Endothelial cell of hepatic sinusoid (primary cell): ENCODE results near the gene WIPF2.
"Not testable (repeated sequence)": the region's sequence is repeated elsewhere in the genome, so short reads cannot be mapped to it uniquely, and the experiment has no call there.

Experiments
- in situ Hi-C: cut with HindIII; loops from 2 replicates; pipeline ENCODE4 v1.10.0; 2017; ENCODE audit warnings: low sequenced_read_pairs

WIPF2 gene

GRCh38 chr17:40190197-40191021 is 28.7 kb upstream of the WIPF2 start:
- in situ Hi-C loops, result loop anchor here (5.0 to 10.0 kb wide), 2 partner anchors 52 to 106 kb away; no protein-coding TSS in a partner anchor

- in situ Hi-C loops, result loop anchor here (5.0 to 10.0 kb wide), 2 partner anchors 51 to 107 kb away; no protein-coding TSS in a partner anchor
These were observed 27.6 kb upstream of the WIPF2 start for GRCh38 chr17:40191237-40192208.

- in situ Hi-C loops, result loop anchor here (5.0 to 10.0 kb wide), 2 partner anchors 49 to 108 kb away; no protein-coding TSS in a partner anchor
These were observed 26.1 kb upstream of the WIPF2 start for GRCh38 chr17:40192961-40193360.

- in situ Hi-C loops, result loop anchor here (5.0 to 10.0 kb wide), 2 partner anchors 47 to 110 kb away; no protein-coding TSS in a partner anchor
These were observed 24.3 kb upstream of the WIPF2 start for GRCh38 chr17:40194821-40195220.

GRCh38 chr17:40197550-40197949 is 21.6 kb upstream of the WIPF2 start:
- in situ Hi-C loops, result loop anchor here (10.0 kb wide), 1 partner anchor 113 kb away; no protein-coding TSS in a partner anchor

- in situ Hi-C loops, result loop anchor here (10.0 kb wide), 1 partner anchor 113 kb away; no protein-coding TSS in a partner anchor
These were observed 21.1 kb upstream of the WIPF2 start for GRCh38 chr17:40197965-40198456.

GRCh38 chr17:40198576-40198975 is 20.5 kb upstream of the WIPF2 start:
- in situ Hi-C loops, result loop anchor here (10.0 kb wide), 1 partner anchor 114 kb away; no protein-coding TSS in a partner anchor

- in situ Hi-C loops, result no loop called here
These were observed 16.0 kb upstream of the WIPF2 start for GRCh38 chr17:40203131-40203530.

- in situ Hi-C loops, result not testable (repeated sequence)
These were observed 12.9 kb upstream of the WIPF2 start for GRCh38 chr17:40206193-40206592.

- in situ Hi-C loops, result no loop called here
These were observed 9.6 kb upstream of the WIPF2 start for GRCh38 chr17:40209404-40210093.

- in situ Hi-C loops, result not testable (repeated sequence)
These were observed 5.2 kb upstream of the WIPF2 start for GRCh38 chr17:40213914-40214313.

- in situ Hi-C loops, result no loop called here
These were observed 931 bp upstream of the WIPF2 start for GRCh38 chr17:40218006-40218739.

GRCh38 chr17:40219594-40220338 is 662 bp downstream of the WIPF2 start:
- in situ Hi-C loops, result no loop called here

GRCh38 chr17:40224718-40225550 is 5.8 kb downstream of the WIPF2 start:
- in situ Hi-C loops, result no loop called here

- in situ Hi-C loops, result not testable (repeated sequence)
These were observed 10.0 kb downstream of the WIPF2 start for GRCh38 chr17:40229146-40229545.

GRCh38 chr17:40230670-40231069 is 11.6 kb downstream of the WIPF2 start:
- in situ Hi-C loops, result no loop called here

GRCh38 chr17:40231928-40232327 is 12.8 kb downstream of the WIPF2 start:
- in situ Hi-C loops, result not testable (repeated sequence)
